ENCODE data around the gene ENO1. TPM values are rescaled to one million over a fixed set of nuclear protein-coding genes. Genes with fewer than 3 reads are reported as not detected.

Gene ENO1
- total RNA-seq, 1 donor from 2014 or later: 1,269 TPM

DNA sequence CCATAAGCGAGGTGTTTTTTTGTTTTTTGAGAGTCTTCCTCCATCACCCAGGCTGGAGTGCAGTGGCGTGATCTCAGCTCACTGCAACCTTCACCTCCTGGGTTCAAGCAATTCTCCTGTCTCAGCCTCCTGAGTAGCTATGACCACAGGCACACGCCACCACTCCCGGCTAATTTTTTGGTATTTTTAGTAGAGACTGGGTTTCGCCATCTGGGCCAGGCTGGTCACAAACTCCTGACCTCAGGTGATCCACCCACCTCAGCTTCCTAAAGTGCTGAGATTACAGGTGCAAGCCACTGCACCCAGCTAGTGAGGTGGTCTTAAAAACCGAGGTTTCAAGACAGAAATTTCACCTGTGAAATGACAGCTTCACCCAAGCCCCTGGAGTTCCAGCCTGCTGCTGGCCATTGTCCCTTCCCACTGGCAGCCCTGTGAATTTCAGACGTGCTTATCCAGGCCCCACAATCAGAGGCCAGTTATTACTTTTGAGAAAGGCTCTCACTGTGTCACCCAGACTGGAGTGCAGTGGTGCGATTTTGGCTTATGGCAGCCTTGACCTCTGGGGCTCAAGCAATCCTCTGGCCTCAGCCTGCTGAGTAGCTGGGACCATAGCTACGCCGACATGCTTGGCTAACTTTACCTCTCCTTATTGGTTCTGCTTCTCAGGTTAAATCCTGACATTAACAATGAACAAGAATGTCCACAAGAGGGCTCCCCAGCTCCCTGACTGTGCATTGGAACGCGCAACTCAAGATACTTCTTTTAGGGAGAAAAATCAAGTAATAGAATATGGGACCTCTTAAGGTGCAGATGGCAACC, 19.4 kb downstream of the ENO1 start:
- Mint-ChIP-seq H3K4me3 (peak overlapping the region; percentile 28), H3K4me1 (peaks cover 24% of the 10 kb centered on the region), H3K27me3 (ENCODE audit: low read depth) (no peaks in the 10 kb centered on the region), H3K27ac (ENCODE audit: unreplicated experiment) (no peak overlapping the region), H3K36me3 (ENCODE audit: low read depth) (peaks cover 30% of the 10 kb centered on the region), H3K9me3 (no peaks in the 10 kb centered on the region)
- peak; percentile 77 for TF ChIP-seq CTCF (conservative IDR thresholded peaks at IDR 0.05)
- DNase-seq (ENCODE audit: low read depth, low spot score): peak; percentile 54

GRCh38 chr1:8858112-8858668, 20.3 kb downstream of the ENO1 start:
- no peaks in the 10 kb centered on the region for H3K27me3 Mint-ChIP-seq (ENCODE audit: low read depth)
- H3K36me3 Mint-ChIP-seq (ENCODE audit: low read depth): peaks cover 29% of the 10 kb centered on the region
- H3K4me3 Mint-ChIP-seq: peak overlapping the region; percentile 52
- DNase-seq (ENCODE audit: low read depth, low spot score): no peak
- no peak for TF ChIP-seq CTCF (conservative IDR thresholded peaks at IDR 0.05)
- H3K27ac Mint-ChIP-seq (ENCODE audit: unreplicated experiment): peak overlapping the region; percentile 67
- H3K9me3 Mint-ChIP-seq: no peaks in the 10 kb centered on the region
- peaks cover 24% of the 10 kb centered on the region for H3K4me1 Mint-ChIP-seq

- Mint-ChIP-seq H3K36me3 (ENCODE audit: low read depth) (peaks cover 21% of the 10 kb centered on the region), H3K4me1 (peaks cover 28% of the 10 kb centered on the region), H3K27me3 (ENCODE audit: low read depth) (no peaks in the 10 kb centered on the region), H3K4me3 (peak overlapping the region; percentile 4), H3K9me3 (no peaks in the 10 kb centered on the region), H3K27ac (ENCODE audit: unreplicated experiment) (no peak overlapping the region)
- no peak for DNase-seq (ENCODE audit: low read depth, low spot score)
- TF ChIP-seq CTCF (conservative IDR thresholded peaks at IDR 0.05): no peak
Observed at GRCh38 chr1:8856689-8857412, 21.6 kb downstream of the ENO1 start.

GRCh38 chr1:8854240-8854639, 24.2 kb downstream of the ENO1 start:
- no peak for DNase-seq (ENCODE audit: low read depth, low spot score)
- H3K27ac Mint-ChIP-seq (ENCODE audit: unreplicated experiment): no peak overlapping the region

More at GRCh38 chr1:8854240-8854639, 24.2 kb downstream of the ENO1 start:
- Mint-ChIP-seq H3K27me3 (ENCODE audit: low read depth) (no peaks in the 10 kb centered on the region), H3K4me3 (no peak overlapping the region), H3K4me1 (peaks cover 17% of the 10 kb centered on the region), H3K36me3 (ENCODE audit: low read depth) (peaks cover 9% of the 10 kb centered on the region), H3K9me3 (no peaks in the 10 kb centered on the region)
- TF ChIP-seq CTCF (conservative IDR thresholded peaks at IDR 0.05): no peak

Measured in neural crest cell (in vitro differentiated cells).